Activated CD4-positive, alpha-beta T cell treated with anti-CD3 and anti-CD28 coated beads, Interleukin-2, amount 50 U/mL, for 4 hours (primary cell): Measurements from ENCODE around the gene OR51B6.
"Not testable (repeated sequence)": the region's sequence is repeated elsewhere in the genome, so short reads cannot be mapped to it uniquely, and the experiment has no call there.

Experiments
- DNase-seq, 2 experiments: peaks; one replicate each; pipeline ENCODE4 v3.0.0-alpha.2; 2020

Gene OR51B6

DNA sequence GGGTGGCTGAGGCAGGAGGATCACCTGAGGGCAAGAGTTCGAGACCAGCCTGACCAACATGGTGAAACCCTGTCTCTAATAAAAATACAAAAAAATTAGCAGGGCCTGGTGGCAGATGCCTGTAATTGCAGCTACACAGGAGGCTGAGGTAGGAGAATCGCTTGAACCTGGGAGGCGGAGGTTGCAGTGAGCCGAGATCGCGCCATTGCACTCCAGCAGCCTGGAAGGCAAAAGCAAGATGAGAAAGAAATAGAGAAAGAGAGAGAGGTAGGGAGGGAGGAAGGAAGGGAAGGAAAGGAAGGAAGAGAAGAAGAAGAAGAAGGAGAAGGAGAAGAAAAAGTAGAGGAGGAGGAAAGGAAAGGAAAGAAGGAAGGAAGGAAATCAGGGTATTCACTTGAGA lies 15.1 kb downstream of the OR51B6 start:
- not testable (repeated sequence) for DNase-seq

DNA sequence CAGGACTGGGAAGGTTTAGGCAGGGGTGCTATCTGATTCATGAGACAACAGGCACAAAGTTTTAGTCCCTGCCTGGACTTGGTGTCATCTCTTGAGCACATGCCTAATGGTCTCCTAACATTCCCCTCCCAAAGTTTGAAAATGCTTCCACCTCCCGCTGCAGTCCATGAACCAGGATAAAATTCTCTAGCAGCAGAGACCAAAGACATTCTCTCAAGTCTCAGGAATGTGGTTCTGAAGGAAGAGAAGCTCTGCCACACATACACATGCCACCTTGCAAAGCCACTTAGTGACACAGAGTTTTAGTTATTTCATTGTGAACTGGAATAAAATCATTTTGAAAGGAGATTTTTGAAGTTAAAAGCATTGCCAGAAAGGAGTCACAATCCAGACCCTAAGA lies 15.5 kb downstream of the OR51B6 start:
- DNase-seq, result no peak

DNA sequence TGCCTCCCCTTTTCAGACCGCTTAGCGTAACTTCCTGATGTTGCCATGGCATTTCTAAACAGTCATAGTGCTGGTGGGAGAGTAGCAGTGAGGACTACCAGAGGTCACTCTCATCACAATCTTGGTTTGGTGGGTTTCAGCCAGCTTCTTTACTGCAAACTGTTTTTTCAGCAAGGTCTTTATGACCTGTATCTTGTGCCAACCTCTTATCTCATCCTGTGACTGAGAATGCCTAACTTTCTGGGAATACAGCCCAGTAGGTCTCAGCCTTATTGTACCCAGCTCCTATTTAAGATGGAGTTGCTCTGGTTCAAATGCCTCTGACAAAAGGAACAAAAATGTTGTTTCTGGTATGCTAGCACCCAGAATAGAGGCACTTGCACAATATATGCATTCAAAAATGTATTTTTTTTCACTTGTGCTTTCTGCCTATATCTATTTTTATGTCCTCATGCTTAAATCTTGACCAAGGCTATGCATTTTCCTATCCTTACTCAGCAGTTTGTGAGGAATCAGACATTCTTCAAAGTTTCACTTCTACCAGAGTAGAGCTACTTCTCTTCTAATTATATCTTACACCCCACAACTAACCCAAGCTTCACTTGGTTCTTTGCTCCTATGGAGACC lies 16.3 kb downstream of the OR51B6 start:
- no peak for DNase-seq

DNA sequence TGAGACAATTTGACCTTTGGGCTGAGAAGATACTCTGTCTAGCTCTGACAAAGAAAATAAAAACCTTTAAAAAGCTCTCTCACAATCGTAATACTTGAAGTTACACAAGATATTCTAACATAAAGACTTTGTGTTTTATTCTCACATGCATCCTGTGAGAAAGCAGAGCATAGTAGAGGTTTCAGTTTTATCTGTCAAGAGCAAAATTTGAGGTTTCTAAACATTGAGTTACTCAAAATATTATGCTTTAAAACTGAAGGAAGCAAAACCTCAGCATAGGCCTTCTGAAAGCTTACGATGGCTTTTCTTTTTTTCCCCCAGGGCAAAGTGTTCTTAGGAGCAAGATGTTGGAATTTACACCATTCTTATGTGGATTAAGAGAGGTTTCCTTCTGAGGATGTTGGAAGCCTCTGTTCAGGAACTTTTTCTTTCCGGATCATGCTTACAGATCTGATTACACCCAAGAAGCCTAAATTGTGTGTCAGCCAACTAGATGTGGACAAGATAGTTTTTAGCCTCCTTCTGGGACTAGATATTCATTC lies 17.3 kb downstream of the OR51B6 start:
- DNase-seq, result no peak

DNA sequence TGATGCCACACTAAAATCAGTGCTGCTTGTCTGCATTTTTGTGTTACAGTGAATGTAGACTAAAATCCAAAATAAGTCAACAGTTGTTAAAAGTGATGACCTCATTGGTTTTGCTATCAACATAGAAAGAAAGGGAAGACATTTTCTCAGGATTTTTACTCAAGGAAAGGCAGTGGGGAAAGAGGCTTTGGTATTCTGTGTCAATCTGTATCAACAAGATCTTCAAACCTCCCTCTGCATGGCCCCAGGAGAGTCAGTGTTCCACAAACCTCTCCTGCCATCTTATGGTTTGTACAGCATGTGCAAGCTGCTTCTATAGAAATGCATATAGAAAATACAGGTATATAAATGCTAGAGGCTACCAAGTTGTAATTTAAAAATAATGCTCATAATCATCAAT lies 18.5 kb downstream of the OR51B6 start:
- no peak for DNase-seq

DNA sequence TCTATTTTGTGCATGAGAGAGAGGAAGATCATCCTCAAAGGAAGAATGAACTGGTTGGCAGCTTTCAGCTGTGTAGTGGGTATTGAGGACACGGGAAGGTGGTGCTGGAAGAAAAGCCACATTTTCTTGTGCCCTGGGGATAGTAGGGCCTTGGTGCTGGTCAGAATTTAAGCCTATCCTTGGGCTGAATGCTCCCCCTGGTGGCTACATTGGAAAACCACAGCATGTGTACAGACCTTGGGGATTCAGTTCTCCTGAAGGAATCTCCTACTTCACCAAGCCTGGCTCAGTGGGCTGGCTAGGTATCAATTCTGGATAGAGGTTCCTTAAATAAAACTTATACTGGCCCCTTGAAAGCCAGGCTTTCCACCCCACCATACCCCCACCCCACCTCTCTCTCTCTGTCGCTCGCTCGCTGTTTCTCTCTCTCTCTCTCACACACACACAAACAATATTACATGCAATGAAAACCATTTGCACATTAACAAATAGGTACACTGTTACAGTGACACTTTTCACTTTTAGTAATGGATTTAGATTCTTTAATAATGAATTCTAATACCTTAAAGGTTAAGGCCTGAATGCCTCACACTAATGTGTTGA lies 29.5 kb downstream of the OR51B6 start:
- DNase-seq, result no peak

DNA sequence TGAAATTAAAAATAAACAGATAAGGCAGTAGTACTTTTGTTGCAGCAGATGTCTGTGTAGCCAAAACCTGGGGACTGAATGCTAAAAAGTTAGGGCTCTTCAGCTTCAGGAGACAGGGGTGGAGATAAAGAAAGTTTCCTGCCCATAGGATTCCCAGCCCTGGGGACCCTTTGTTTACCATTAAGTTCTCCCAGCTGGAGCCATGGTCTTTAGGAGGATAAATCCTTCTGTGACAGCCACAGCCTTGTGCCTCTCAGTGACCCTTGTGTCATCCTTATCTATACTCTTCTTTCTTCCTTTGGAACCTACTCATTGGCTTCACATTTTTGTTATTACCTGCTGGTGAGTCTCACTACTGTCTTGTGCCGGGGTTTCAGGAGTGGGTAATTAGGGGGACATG lies 32.3 kb downstream of the OR51B6 start, which contains the start of gene OR51M1:
OR51M1 (plus strand) TSS at position 237 of the 400 bp plus-strand sequence. CDS start 5,587 bp downstream, outside the sequence.
- no peak for DNase-seq

DNA sequence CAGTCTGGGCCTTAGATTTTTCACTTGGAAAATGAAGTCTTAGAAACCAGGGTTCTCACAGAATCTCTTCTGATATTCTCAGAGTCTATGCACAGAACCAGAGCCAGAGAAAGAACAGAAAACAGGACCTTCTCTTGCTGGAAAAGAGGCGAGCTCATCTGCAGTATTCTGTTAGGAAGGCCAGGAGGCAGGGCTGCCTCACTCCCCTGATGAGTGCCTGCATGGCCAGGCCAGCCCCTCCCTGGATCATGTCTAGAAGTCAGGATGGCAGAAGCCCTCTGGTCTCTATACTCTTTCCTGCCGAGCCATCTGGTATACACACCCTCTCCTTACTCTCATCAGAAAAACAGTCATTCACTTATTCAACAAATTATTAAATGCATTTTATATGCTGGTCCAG lies 33.0 kb downstream of the OR51B6 start:
- no peak for DNase-seq

DNA sequence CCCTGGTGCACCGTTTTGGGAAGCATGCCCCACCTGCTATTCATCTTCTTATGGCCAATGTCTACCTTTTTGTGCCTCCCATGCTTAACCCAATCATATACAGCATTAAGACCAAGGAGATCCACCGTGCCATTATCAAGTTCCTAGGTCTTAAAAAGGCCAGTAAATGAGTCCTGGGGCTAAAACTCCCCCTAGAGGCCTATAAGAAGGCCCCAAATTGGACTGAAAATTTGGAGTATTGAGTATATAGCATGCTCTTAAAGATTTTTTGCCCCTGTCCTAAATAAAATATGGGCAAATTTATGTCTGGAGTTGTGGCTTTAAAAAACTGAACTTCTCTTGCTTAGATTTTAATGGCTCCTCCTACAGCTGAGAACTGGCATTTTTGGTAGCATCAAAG lies 38.9 kb downstream of the OR51B6 start:
- no peak for DNase-seq

DNA sequence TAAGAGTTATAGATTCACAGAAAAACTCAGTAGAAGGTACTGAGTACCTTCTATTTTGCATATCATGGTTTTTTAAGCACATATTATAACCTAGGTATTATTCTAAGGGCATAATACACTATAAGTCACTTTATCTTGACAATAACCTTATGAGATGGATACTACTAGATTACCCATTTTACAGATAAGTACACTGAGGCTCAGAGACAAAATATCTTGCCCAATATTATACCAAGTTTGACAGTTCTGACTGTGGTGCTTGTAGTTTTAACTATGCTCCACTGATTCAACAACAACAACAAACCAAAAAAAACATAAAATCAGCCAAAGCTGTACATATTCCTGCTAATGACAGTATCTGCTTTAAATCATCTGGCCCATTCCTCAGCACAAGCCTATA lies 42.8 kb downstream of the OR51B6 start:
- DNase-seq, result no peak

DNA sequence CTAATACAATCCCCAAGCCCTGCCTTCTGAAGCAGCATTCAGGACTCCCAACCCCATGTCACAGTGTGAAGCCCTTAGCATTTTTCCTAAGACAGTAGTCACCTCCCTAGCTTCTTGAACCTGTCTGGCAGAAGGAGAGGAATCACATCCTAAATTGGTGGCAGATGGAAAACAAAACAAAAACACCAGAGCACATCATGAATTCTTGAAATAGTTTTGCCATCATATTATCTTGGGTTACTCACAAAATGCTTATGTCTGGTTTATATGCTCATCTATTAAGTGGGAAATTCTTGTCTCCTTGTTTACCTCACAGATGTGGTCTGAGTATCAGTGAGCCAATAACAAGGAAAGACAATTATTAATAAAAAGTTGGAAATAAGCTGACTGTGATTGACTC lies 47.6 kb downstream of the OR51B6 start:
- DNase-seq, result no peak
